Measurements from ENCODE around the gene ZDHHC19.
A peak's percentile ranks its signal among the peaks of the same experiment; 100 is the strongest.
"Not testable (repeated sequence)": the region's sequence is repeated elsewhere in the genome, so short reads cannot be mapped to it uniquely, and the experiment has no call there.

Gene ZDHHC19

DNA sequence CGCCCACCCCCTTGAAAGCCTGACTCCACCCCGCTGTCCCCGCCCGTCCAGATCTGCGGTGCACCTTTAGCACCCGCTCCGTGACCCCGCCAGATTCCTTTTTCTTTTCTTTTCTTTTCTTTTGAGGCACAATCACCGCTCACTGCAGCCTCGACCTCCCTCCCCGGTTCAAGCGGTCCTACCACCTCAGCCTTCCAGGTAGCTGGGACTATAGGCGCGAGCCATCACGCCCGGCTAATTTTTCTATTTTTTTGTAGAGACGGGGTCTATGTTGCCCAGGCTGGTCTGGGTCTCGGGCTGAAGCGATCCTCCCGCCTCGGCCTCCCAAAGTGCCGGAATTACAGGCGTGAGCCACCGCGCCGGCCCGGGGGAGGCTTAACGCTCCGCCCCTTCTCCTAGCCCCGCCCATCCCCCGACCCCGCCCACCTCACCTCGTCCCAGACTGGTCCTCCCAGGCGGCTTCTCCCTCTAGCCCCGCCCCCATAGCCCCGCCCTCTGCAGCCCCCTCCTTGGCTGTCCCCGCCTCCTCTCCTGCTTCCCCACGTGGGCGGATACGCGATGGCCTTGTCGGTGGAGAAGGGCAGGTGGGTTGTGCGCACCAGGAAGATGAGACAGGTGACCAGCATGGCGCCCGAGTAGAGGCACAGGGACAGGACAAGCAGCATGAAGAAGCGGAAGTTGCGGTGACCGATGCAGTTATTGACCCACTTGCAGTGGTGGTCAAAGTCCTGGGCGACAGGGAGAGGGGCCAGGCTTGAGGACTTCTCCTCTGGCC lies 3.2 kb downstream of the ZDHHC19 start:
- H3K4me3 ChIP-seq (ENCODE audit: low read length) = peak overlapping the region; percentile 32
- no peak for DNase-seq (ENCODE audit: low read depth, low spot score)

DNA sequence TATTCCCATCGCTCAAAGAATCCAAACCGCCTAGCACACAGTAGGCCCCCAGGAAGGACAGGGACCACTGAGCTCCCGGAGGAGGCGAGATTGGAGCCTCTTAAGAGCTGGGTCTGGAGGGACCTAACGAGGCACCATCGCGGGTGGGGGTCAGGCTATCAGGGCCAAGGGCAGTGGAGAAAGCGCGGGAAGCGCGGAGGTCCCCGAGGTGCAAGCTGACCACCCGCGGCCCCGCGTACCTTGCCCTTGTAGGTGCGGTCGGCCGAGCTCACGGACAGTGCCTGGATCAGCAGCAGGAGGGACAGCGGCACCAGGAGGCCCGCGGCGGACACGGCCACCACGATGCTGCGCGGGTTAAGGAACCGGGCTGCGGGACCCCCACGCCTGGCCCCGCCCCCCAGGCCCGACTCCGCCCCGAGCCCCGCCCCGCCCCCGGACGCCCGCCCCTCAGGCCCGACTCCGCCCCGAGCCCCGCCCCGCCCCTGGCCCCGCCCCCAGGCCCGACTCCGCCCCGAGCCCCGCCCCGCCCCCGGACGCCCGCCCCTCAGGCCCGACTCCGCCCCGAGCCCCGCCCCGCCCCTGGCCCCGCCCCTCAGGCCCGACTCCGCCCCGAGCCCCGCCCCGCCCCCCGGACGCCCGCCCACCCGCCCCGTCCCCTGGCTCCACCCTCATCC lies 3.9 kb downstream of the ZDHHC19 start:
- no peak overlapping the region for H3K4me3 ChIP-seq (ENCODE audit: low read length)
- DNase-seq (ENCODE audit: low read depth, low spot score) = no peak

DNA sequence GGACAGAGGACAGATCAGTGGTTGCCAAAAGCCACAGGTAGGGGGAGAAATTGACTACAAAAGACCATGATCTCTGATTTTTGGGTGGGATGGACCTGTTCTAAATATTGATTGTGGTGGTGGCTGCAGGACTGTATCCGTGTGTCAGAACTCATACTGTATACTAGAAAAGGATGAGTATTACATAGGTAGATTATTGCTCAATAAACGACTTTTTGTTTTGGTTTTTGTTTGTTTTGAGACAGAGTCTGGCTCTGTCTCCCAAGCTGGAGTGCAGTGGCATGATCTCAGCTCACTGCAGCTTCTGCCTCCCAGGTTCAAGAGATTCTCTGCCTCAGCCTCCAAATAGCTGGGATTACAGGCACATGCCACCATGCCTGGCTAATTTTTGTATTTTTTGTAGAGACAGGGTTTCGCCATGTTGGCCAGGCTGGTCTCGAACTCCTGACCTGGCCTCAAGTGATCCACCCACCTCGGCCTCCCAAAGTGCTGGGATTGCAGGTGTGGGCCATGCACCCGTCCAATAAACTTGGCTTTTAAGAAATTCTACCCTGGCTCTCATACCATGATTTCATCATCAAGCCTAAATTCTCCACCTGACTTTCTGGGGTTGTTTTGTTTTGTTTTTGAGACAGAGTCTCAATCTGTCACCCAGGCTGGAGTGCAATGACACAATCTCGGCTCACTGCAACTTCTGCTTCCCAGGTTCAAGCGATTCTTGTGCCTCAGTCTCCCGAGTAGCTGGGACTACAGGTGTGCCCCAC lies 5.6 kb downstream of the ZDHHC19 start:
- not testable (repeated sequence) for H3K4me3 ChIP-seq (ENCODE audit: low read length); DNase-seq (ENCODE audit: low read depth, low spot score)

GRCh38 chr3:196203846-196204245 lies 7.4 kb downstream of the ZDHHC19 start:
- no peak overlapping the region for H3K4me3 ChIP-seq (ENCODE audit: low read length)
- DNase-seq (ENCODE audit: low read depth, low spot score) = no peak

DNA sequence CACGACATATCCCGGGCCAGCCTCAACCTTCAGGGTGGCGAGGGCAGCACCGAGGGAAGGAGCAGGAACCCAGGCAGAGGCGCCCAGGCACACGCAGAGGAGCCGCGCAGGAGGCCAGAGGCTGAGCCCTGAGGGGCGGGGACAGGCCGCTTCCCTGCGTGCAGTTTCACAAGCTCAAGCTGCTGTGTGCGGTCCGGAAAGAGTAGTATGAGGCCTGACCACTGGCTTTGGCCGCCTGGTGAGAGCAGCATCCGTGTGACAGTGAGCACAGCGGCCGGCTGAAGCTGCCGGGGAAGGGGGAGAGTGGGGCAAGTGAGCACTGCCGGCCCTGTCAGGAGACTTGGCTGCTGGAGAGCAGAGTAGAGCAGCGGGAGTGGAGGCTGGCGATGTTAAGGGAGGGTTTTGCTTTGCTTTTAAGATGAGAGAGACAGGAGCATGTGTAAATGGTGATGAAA lies 8.7 kb downstream of the ZDHHC19 start:
- no peak overlapping the region for H3K4me3 ChIP-seq (ENCODE audit: low read length)
- DNase-seq (ENCODE audit: low read depth, low spot score) = no peak

DNA sequence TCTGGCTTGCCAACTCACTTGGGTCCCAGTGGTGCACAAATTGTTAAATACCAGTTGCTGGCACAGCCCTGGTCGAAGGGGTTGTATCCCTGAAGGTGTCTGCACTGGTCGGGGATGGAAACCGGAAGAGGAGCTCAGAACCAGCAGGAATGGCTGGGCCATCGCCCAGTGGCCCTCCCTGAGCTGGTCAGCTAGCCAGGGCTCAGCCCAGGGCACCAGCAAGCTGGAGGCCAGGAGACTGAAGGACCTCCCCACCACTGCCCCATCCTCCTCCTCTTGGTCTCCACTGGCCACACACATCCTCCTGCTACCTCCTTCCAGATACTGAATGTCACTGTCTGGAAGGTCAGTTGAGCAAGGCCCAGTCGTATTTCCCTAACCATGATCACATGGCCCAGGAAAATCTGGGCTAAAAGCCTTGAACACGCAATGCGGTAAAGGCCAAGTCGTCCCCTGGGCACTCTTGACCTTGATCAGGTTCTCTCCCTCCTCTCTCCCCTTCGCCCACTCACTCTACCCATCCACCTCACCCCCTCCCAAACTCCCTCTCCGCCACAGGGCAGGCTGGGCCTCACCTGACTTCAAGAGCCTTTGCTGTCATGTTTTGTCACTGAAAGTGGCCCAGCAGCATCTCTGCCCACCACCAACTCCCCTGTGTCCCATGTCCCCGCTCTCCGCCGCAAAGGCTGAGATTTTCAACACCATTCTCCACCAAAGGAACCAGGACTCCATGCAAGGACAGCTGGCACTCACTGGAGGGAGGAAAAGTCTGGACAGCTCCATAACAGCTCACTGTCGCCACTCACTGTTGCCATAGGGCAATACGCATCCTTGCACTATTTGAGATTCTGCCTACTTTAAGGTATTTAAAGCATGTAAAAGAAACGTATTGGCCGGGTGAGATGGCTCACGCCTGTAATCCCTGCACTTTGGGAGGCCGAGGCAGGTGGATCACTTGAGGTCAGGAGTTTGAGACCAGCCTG lies 12.1 kb downstream of the ZDHHC19 start:
- no peak for DNase-seq (ENCODE audit: low read depth, low spot score)
- no peak overlapping the region for H3K4me3 ChIP-seq (ENCODE audit: low read length)

DNA sequence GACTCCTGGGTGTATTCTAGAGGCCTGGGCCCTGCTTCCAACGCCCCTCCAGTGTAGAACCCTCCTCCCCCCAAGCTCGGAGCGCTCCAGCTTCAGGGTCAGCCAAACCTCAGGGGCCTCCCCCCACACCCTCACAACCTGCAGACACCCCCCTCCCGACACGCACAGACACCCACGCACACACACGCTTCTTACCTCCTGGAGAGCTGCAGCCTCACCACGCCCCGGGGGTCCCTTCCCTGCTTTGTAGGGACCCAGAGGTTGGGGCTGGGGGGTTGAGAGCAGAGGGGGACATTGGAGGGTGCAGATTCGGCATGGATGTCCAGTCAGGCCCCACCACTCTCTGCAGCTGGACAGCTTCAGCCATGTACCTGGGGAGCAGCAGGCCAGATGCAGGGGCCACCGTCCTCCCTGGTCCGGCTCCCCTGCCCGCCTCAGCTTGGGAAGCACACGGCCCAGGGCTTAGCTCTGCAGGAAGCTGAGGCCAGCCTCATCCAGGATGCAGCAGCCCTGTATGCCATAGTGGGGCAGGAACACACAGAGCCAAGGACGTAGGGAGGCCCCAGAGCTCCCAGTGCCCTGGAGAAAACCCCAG lies 13.0 kb downstream of the ZDHHC19 start:
- H3K4me3 ChIP-seq (ENCODE audit: low read length) = no peak overlapping the region
- no peak for DNase-seq (ENCODE audit: low read depth, low spot score)

- H3K4me3 ChIP-seq (ENCODE audit: low read length) = no peak overlapping the region
- no peak for DNase-seq (ENCODE audit: low read depth, low spot score)
Observed at GRCh38 chr3:196197524-196197923, 13.7 kb downstream of the ZDHHC19 start.

DNA sequence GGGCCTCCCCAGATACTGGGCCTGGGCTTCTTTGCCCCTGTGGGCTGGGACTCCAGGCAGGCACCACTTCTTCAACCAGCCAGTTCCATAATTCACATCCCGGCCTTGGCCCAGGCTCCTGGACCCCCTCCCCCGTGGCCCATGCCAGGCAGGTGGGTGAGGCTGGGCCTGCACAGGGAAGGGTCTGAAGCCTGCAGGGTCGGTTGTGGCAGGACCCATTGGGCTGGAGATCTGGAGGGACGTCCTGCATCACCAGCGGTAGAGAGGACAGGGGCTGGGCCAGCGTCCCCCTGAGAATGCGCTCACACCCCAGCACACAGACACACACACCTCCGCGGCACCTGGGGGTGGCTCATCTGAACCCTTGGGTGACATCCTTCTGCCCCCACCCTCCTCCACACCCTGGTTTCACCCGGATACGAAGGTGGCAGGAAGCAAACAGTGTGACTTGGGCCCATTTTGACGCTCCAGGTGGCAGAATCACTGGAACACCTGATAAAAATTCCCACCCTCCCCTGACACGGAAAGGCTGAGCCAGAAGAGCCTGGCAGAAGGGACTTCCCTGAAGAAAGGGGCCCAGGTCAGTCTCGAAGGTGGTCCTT lies 15.4 kb downstream of the ZDHHC19 start:
- DNase-seq (ENCODE audit: low read depth, low spot score) = no peak
- no peak overlapping the region for H3K4me3 ChIP-seq (ENCODE audit: low read length)

DNA sequence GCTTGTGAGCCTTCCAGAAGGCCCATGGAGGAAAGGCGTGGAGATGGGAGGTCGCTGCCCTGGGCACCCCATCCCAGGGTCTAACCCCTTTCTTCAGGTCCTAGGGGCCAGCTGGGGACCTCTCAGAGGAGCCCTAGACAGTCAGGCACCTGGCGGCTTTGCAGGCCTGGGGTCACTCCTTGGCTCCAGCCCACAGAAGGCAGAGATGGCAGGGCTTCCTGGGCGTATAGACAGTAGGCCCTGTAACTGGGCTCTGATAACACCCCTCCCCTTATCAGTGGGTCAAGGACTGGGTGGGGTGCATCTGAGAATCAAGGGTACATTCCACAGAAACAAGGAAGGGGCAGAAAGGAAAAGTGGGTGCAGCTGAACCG lies 16.7 kb downstream of the ZDHHC19 start:
- no peak for DNase-seq (ENCODE audit: low read depth, low spot score)
- H3K4me3 ChIP-seq (ENCODE audit: low read length) = no peak overlapping the region

DNA sequence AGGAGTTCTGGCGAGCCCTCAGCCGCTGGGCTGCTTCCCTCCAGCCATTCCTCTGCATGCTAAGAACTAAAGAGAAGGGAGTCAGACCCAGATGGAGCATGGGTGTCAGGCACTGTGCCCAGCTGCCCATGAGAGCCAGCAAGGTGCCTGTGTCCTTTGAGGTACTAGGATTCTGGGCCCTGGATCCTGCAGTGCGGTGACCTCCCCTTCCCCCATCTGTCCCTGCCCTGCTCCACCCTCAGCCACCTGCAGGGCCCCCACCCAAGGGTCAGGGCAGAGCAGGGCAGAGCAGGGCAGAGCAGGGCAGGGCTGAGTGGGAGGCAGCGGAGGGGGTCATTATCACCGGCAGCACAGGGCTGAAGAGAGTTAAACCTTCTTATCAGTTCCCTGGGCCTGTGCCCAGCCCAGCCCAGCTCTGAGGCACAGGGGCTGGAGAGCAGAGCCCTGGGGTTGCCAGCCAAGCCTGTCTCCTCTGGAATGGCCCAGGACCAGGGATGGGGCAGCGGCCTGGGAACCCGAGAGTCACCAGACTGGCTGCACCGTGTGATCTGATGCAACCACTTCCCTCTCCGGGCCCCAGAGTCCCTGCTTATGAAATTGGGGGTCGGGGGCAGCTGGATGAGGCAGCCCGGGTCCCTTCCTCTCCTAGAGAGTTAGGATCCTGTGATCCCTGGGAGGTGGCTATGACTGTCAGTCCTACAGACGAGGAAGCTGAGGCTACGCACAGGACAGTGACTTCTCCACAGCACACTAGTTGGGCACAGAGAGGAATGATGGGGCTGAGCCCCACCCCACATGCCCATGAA lies 17.3 kb downstream of the ZDHHC19 start:
- no peak for DNase-seq (ENCODE audit: low read depth, low spot score)
- H3K4me3 ChIP-seq (ENCODE audit: low read length) = no peak overlapping the region

GRCh38 chr3:196193133-196193735 lies 18.0 kb downstream of the ZDHHC19 start:
- no peak for DNase-seq (ENCODE audit: low read depth, low spot score)
- no peak overlapping the region for H3K4me3 ChIP-seq (ENCODE audit: low read length)

GRCh38 chr3:196192524-196193051 lies 18.6 kb downstream of the ZDHHC19 start:
- no peak for DNase-seq (ENCODE audit: low read depth, low spot score)
- no peak overlapping the region for H3K4me3 ChIP-seq (ENCODE audit: low read length)

- DNase-seq (ENCODE audit: low read depth, low spot score) = no peak
- H3K4me3 ChIP-seq (ENCODE audit: low read length) = no peak overlapping the region
Observed at GRCh38 chr3:196192036-196192523, 19.1 kb downstream of the ZDHHC19 start.

DNA sequence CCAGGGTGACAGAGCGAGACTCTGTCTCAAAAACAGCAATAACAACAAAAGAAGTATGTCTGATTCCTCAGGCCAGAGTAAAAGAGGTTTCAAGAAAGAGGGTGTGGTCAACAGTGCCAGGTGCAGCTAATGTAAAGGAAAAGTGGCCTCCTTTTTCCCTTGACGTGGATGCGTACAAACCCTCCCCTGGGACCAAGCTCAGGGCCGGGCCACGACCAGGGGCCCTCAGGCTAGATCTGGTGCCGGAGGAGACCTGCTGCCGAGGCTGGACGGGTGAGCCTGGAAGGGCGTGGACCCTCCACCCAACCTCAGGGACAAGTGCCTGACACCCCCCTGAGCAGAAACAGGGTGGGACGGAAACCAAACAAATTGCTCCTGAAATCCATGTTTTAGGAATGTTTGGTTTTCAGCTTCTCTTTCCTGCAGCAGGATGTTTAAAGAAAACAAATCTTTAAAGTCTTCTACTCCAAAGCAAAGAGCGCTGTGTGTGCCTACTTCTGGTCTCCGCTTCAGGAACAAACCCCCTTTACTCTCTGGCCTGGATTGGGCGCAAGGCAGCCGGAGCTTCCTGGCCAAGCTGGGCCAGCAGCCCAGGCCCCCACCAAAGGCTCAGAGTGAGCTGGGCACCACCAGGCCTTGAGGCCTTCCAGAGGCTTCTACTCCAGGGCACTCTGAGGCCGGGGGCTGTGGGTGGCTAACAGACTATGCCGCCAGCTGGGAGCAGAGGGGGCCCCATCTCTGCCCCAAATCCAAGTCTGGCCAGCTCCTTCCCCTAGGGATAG lies 21.4 kb downstream of the ZDHHC19 start:
- no peak for DNase-seq (ENCODE audit: low read depth, low spot score)
- no peak overlapping the region for H3K4me3 ChIP-seq (ENCODE audit: low read length)

Data from Jurkat, Clone E6-1 (cell line).